CD4-positive, alpha-beta T cell (primary cell): ENCODE measurements around the gene CCDC178. TPM values are rescaled to one million over a fixed set of nuclear protein-coding genes. Genes with fewer than 3 reads are reported as not detected.

ENCODE experiments used
- ATAC-seq: fragments of 200-7000 bp; cut with Tn5 transposase; one replicate; pipeline ENCODE4 v1.10.0; 2022; ENCODE audit warnings: mild to moderate bottlenecking; ENCODE audit not compliant: poor library complexity
- CTCF ChIA-PET: fragments of 350-600 bp; sonication (Branson Sonifier 250); formaldehyde crosslinking; loops from one replicate; lab custom pipeline; 2021; ENCODE audit warnings: antibody characterized with exemption, inconsistent platforms; lab: Charles Lee
- POLR2A ChIA-PET: fragments of 350-600 bp; sonication (Branson Sonifier 250); formaldehyde crosslinking; loops from one replicate; lab custom pipeline; 2021; ENCODE audit warnings: antibody characterized with exemption, inconsistent platforms; lab: Charles Lee
- DNase-seq, 14 experiments: peaks; one replicate each; pipeline ENCODE4 v3.0.0-alpha.2; 2013 to 2020; ENCODE audit warnings: mixed read lengths in 2 of 14
- H3K27ac ChIP-seq, 2 donors: one replicate each; pipeline versions ENCODE4 v1.5.1 to v1.7.0; 2013; ENCODE audit warnings: low read length in 2 of 2, low read depth in 1 of 2, mild to moderate bottlenecking in 1 of 2
- H3K27me3 ChIP-seq, 2 experiments: 1 replicate in 1 of 2; 2 replicates in 1 of 2; pipeline versions ENCODE4 v1.6.1 to v1.7.0; 2013; ENCODE audit warnings: low read length in 2 of 2, control low read depth in 1 of 2, mild to moderate bottlenecking in 1 of 2, moderate library complexity in 1 of 2; ENCODE audit not compliant: insufficient read depth in 2 of 2, control insufficient read depth in 1 of 2
- H3K36me3 ChIP-seq: one replicate; pipeline ENCODE4 v1.6.1; 2013; ENCODE audit warnings: low read length, control low read depth; ENCODE audit not compliant: insufficient read depth
- H3K4me1 ChIP-seq: one replicate; pipeline ENCODE4 v1.6.1; 2013; ENCODE audit warnings: low read length, control low read depth; ENCODE audit not compliant: insufficient read depth
- H3K4me3 ChIP-seq: one replicate; pipeline ENCODE4 v1.5.1; 2013; ENCODE audit warnings: mild to moderate bottlenecking, low read length, moderate library complexity
- H3K9me3 ChIP-seq, 2 experiments: 1 replicate in 1 of 2; 2 replicates in 1 of 2; pipeline versions ENCODE4 v1.6.1 to v1.7.0; 2013; ENCODE audit warnings: low read length in 2 of 2, mild to moderate bottlenecking in 2 of 2, control low read depth in 1 of 2, moderate library complexity in 1 of 2; ENCODE audit not compliant: control insufficient read depth in 1 of 2, insufficient read depth in 1 of 2
- H3K27ac Mint-ChIP-seq: one replicate; pipeline ENCODE4 v1.8.0; 2020; ENCODE audit warnings: mixed read lengths
- H3K27me3 Mint-ChIP-seq: one replicate; pipeline ENCODE4 v1.8.0; 2021; ENCODE audit warnings: mixed read lengths
- H3K36me3 Mint-ChIP-seq: one replicate; pipeline ENCODE4 v1.8.0; 2021; ENCODE audit warnings: low read depth, mixed read lengths
- H3K4me1 Mint-ChIP-seq: one replicate; pipeline ENCODE4 v1.8.0; 2021; ENCODE audit warnings: low read depth, mixed read lengths
- H3K4me3 Mint-ChIP-seq: one replicate; pipeline ENCODE4 v1.8.0; 2020; ENCODE audit warnings: mild to moderate bottlenecking, mixed read lengths
- H3K9me3 Mint-ChIP-seq: one replicate; pipeline ENCODE4 v1.8.0; 2020; ENCODE audit warnings: mixed read lengths
- intact Hi-C, 2 experiments: fragments of 100-400 bp; cut with DNase I in 1 of 2; cut with micrococcal nuclease in 1 of 2; formaldehyde crosslinking; loops; one replicate each; pipeline versions ENCODE4 v1.15.1 to v1.9.0; 2023 to 2025; cut with DNase I, micrococcal nuclease
- total RNA-seq, 174 experiments: library from RNA in 2 of 174; stranded (reverse) in 2 of 174; gene quantifications; one replicate each; pipeline ENCODE4 v1.2.3 and lab custom pipeline; 2021 to 2026
- TF ChIP-seq, protein P1 (sequence below): fragments of 200-600 bp; IDR thresholded peaks from one replicate; pipeline ENCODE4 v1.8.0; 2022; ENCODE audit warnings: antibody characterized with exemption, mild to moderate bottlenecking

Gene CCDC178
- total RNA-seq, 2 experiments from 2014 or later, result not detected

DNA sequence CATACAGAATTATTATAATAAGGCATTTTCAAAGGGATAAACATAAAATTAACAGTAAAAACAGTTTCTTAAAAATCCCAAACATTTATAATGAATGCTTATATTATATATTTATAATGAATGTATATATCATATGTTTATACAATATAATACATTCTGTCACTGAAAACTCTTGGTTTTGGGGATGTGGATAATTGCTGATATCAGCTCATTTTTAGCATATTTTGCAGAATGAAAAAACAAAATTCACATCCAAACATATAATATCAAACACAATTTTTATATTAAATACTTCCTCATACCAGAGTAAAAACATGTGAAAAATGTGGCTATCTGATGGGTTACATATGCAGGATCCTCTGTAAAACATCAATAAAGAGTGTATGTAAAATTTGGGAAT, 465.0 kb downstream of the CCDC178 start:
- Histone ChIP-seq H3K27me3 (no peaks in the 10 kb centered on the region), H3K27ac (no peak overlapping the region), H3K4me1 (no peaks in the 10 kb centered on the region), H3K9me3 (peaks cover 0 to 7% of the 10 kb centered on the region in 2 experiments), H3K4me3 (no peak overlapping the region), H3K36me3 (no peaks in the 10 kb centered on the region)
- H3K4me1 Mint-ChIP-seq, result no peaks in the 10 kb centered on the region
- DNase-seq (no peak), ATAC-seq (no peak)
- ChIA-PET POLR2A (no interaction called here), CTCF (no interaction called here)
- no peaks in the 10 kb centered on the region for H3K27me3 Mint-ChIP-seq
- H3K36me3 Mint-ChIP-seq, result no peaks in the 10 kb centered on the region
- no peak overlapping the region for H3K4me3 Mint-ChIP-seq
- no peak overlapping the region for H3K27ac Mint-ChIP-seq
- intact Hi-C loops, result no loop called here
- H3K9me3 Mint-ChIP-seq, result peaks cover 3% of the 10 kb centered on the region
- TF ChIP-seq, protein P1, sequence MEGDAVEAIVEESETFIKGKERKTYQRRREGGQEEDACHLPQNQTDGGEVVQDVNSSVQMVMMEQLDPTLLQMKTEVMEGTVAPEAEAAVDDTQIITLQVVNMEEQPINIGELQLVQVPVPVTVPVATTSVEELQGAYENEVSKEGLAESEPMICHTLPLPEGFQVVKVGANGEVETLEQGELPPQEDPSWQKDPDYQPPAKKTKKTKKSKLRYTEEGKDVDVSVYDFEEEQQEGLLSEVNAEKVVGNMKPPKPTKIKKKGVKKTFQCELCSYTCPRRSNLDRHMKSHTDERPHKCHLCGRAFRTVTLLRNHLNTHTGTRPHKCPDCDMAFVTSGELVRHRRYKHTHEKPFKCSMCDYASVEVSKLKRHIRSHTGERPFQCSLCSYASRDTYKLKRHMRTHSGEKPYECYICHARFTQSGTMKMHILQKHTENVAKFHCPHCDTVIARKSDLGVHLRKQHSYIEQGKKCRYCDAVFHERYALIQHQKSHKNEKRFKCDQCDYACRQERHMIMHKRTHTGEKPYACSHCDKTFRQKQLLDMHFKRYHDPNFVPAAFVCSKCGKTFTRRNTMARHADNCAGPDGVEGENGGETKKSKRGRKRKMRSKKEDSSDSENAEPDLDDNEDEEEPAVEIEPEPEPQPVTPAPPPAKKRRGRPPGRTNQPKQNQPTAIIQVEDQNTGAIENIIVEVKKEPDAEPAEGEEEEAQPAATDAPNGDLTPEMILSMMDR, result no peak

GRCh38 chr18:32975163-32975436, 465.4 kb downstream of the CCDC178 start:
- intact Hi-C loops, result no loop called here
- H3K4me3 Mint-ChIP-seq, result no peak overlapping the region
- DNase-seq, result no peak
- ATAC-seq, result no peak
- H3K27me3 Mint-ChIP-seq, result no peaks in the 10 kb centered on the region
- no peaks in the 10 kb centered on the region for H3K27me3 ChIP-seq
- TF ChIP-seq, protein P1, result no peak
- ChIA-PET CTCF (no interaction called here), POLR2A (no interaction called here)
- no peaks in the 10 kb centered on the region for H3K36me3 Mint-ChIP-seq
- H3K9me3 Mint-ChIP-seq, result peaks cover 4% of the 10 kb centered on the region
- H3K9me3 ChIP-seq, result peaks cover 0 to 7% of the 10 kb centered on the region in 2 experiments
- H3K4me1 Mint-ChIP-seq, result no peaks in the 10 kb centered on the region
- no peak overlapping the region for H3K4me3 ChIP-seq
- no peaks in the 10 kb centered on the region for H3K36me3 ChIP-seq
- no peaks in the 10 kb centered on the region for H3K4me1 ChIP-seq
- H3K27ac ChIP-seq, result no peak overlapping the region
- H3K27ac Mint-ChIP-seq, result no peak overlapping the region

DNA sequence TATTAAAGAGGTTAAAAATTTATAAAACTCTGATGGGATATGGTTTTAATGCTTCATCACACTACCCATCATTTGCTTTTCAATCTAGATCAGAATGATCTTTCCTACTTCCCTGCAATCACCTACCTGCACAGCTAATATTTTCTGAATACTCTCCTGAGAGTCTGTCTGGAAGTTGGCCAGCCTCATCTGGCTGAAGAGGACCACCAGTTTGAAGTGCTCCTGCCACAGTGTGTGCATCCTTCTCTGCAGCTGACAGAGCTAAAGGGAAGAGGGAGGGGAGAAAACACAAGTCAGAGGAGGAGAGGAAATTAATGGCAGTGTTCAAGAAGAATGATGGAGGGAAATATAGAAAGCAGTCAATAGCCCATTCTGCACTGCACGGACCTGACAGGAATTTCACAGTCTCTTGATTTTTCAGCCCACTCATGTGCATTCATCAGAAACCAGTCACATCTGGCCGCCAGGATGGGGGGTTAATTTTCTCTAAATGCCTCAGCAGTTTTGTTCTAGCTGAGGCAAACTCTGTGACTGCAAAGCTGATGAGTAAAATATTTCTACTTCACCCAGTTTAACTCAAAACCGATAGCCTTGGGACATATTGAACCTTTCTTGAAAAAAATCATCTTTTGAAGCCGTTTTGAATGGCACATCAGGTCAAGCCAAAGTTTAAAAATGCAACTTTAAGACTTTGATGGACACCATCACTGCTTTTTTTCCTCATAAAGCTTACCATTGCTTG, 465.9 kb downstream of the CCDC178 start:
- Mint-ChIP-seq H3K27me3 (no peaks in the 10 kb centered on the region), H3K36me3 (no peaks in the 10 kb centered on the region), H3K4me1 (no peaks in the 10 kb centered on the region), H3K9me3 (peaks cover 4% of the 10 kb centered on the region), H3K4me3 (no peak overlapping the region), H3K27ac (no peak overlapping the region)
- Histone ChIP-seq H3K27ac (no peak overlapping the region), H3K4me3 (no peak overlapping the region), H3K36me3 (no peaks in the 10 kb centered on the region), H3K9me3 (peaks cover 0 to 7% of the 10 kb centered on the region in 2 experiments), H3K27me3 (no peaks in the 10 kb centered on the region), H3K4me1 (no peaks in the 10 kb centered on the region)
- intact Hi-C loops, result no loop called here
- CTCF ChIA-PET, result no interaction called here
- ATAC-seq, result no peak
- DNase-seq, result no peak
- POLR2A ChIA-PET, result no interaction called here
- TF ChIP-seq, protein P1, result no peak
